ENCODE data around the gene MACROH2A1.

MACROH2A1 gene

GRCh38 chr5:135398855-135399793 lies at the start of gene MACROH2A1:
Gene MACROH2A1 (minus strand): TSS chr5:135399231. CDS start chr5:135389093, 10,138 bp downstream.
- peak; percentile 81 to 82 for DNase-seq

- DNase-seq, result no peak
Measured at GRCh38 chr5:135448071-135448739, 49.2 kb upstream of the MACROH2A1 start.

- DNase-seq, result no peak
Measured at GRCh38 chr5:135447298-135447929, 48.4 kb upstream of the MACROH2A1 start, which contains the start of gene DCANP1. Gene DCANP1 (minus strand): TSS chr5:135447348. CDS start chr5:135447108, 240 bp downstream.

GRCh38 chr5:135446615-135447014 lies 47.6 kb upstream of the MACROH2A1 start:
- no peak for DNase-seq

GRCh38 chr5:135446206-135446605 lies 47.2 kb upstream of the MACROH2A1 start:
- no peak for DNase-seq

- no peak for DNase-seq
Measured at GRCh38 chr5:135445306-135445985, 46.4 kb upstream of the MACROH2A1 start.

- no peak for DNase-seq
Measured at GRCh38 chr5:135444881-135445280, 45.9 kb upstream of the MACROH2A1 start.

GRCh38 chr5:135444360-135444759 lies 45.3 kb upstream of the MACROH2A1 start:
- no peak for DNase-seq

- DNase-seq, result no peak
Measured at GRCh38 chr5:135443161-135443960, 44.3 kb upstream of the MACROH2A1 start.

GRCh38 chr5:135442431-135443160 lies 43.6 kb upstream of the MACROH2A1 start:
- no peak for DNase-seq

GRCh38 chr5:135441919-135442318 lies 42.9 kb upstream of the MACROH2A1 start:
- DNase-seq, result no peak

GRCh38 chr5:135441350-135441831 lies 42.4 kb upstream of the MACROH2A1 start:
- no peak for DNase-seq

GRCh38 chr5:135440916-135441315 lies 41.9 kb upstream of the MACROH2A1 start:
- DNase-seq, result no peak

- no peak for DNase-seq
Measured at GRCh38 chr5:135439231-135440205, 40.5 kb upstream of the MACROH2A1 start.

GRCh38 chr5:135438636-135439221 lies 39.7 kb upstream of the MACROH2A1 start:
- DNase-seq, result no peak

GRCh38 chr5:135437796-135438560 lies 38.9 kb upstream of the MACROH2A1 start:
- no peak for DNase-seq

GRCh38 chr5:135437422-135437795 lies 38.4 kb upstream of the MACROH2A1 start:
- DNase-seq, result no peak

- no peak for DNase-seq
Measured at GRCh38 chr5:135436951-135437418, 38.0 kb upstream of the MACROH2A1 start.
